VCaP (cell line): ENCODE results near the gene BDKRB2.

Experiments used
- H3K27ac ChIP-seq: fragments of 450-650 bp; 2 replicates; pipeline ENCODE4 v1.5.1; 2017
- CTCF ChIP-seq: fragments of 450-650 bp; conservative IDR thresholded peaks from 2 replicates; pipeline ENCODE4 v1.5.1; 2017; ENCODE audit warnings: mild to moderate bottlenecking, moderate library complexity

Gene BDKRB2

GRCh38 chr14:96167224-96168148 is 37.2 kb upstream of the BDKRB2 start:
- no peak overlapping the region for H3K27ac ChIP-seq

GRCh38 chr14:96168581-96168980 is 36.1 kb upstream of the BDKRB2 start:
- TF ChIP-seq CTCF = no peak
- H3K27ac ChIP-seq = no peak overlapping the region

More at GRCh38 chr14:96167224-96168148, 37.2 kb upstream of the BDKRB2 start:
- TF ChIP-seq CTCF = no peak

- H3K27ac ChIP-seq = no peak overlapping the region
- no peak for TF ChIP-seq CTCF
These were observed 33.6 kb upstream of the BDKRB2 start for GRCh38 chr14:96170961-96171592.

GRCh38 chr14:96173636-96174475 is 30.8 kb upstream of the BDKRB2 start:
- no peak overlapping the region for H3K27ac ChIP-seq
- no peak for TF ChIP-seq CTCF

GRCh38 chr14:96176275-96176674 is 28.4 kb upstream of the BDKRB2 start:
- no peak overlapping the region for H3K27ac ChIP-seq
- TF ChIP-seq CTCF = no peak

- H3K27ac ChIP-seq = no peak overlapping the region
- TF ChIP-seq CTCF = no peak
These were observed 27.8 kb upstream of the BDKRB2 start for GRCh38 chr14:96176811-96177211.
